WERI-Rb-1 (cell line): Measurements from ENCODE around the gene EEFSEC.

Source experiments
- DNase-seq: peaks from one replicate; pipeline ENCODE4 v3.0.0-alpha.2; 2020
- H3K27ac ChIP-seq: fragments of 250-450 bp; sonication (Bioruptor Pico); 2 replicates; pipeline ENCODE4 v1.5.1; 2020; ENCODE audit warnings: mild to moderate bottlenecking, moderate library complexity
- H3K27me3 ChIP-seq: fragments of 250-450 bp; sonication (Bioruptor Pico); 2 replicates; pipeline ENCODE4 v1.5.1; 2021; ENCODE audit warnings: mild to moderate bottlenecking, low read depth, moderate library complexity; ENCODE audit not compliant: insufficient read depth, severe bottlenecking
- H3K36me3 ChIP-seq: fragments of 250-450 bp; sonication (Bioruptor Pico); 2 replicates; pipeline ENCODE4 v1.5.1; 2020; ENCODE audit warnings: mild to moderate bottlenecking, moderate library complexity
- H3K4me3 ChIP-seq: 2 replicates; pipeline ENCODE4 v1.5.1; 2011; ENCODE audit warnings: low read depth, mild to moderate bottlenecking, control low read depth, low read length
- H3K9me3 ChIP-seq: fragments of 250-450 bp; sonication (Bioruptor Pico); 2 replicates; pipeline ENCODE4 v1.5.1; 2021; ENCODE audit warnings: mild to moderate bottlenecking, moderate library complexity; ENCODE audit not compliant: severe bottlenecking
- CTCF ChIP-seq: IDR thresholded peaks from 2 replicates; pipeline ENCODE4 v1.5.1; 2011; ENCODE audit warnings: low read depth, mild to moderate bottlenecking, control low read depth, inconsistent platforms, low read length

The EEFSEC gene

GRCh38 chr3:128296469-128297251 is 143.4 kb downstream of the EEFSEC start:
- Histone ChIP-seq H3K36me3 (no peaks in the 10 kb centered on the region), H3K9me3 (no peaks in the 10 kb centered on the region), H3K4me3 (no peak overlapping the region), H3K27ac (no peak overlapping the region), H3K27me3 (no peaks in the 10 kb centered on the region)
- DNase-seq: no peak
- TF ChIP-seq CTCF: no peak

GRCh38 chr3:128297401-128298138 is 144.3 kb downstream of the EEFSEC start:
- H3K36me3 ChIP-seq: no peaks in the 10 kb centered on the region
- no peak overlapping the region for H3K27ac ChIP-seq
- H3K4me3 ChIP-seq: no peak overlapping the region
- no peak for TF ChIP-seq CTCF
- H3K27me3 ChIP-seq: no peaks in the 10 kb centered on the region
- no peak for DNase-seq
- no peaks in the 10 kb centered on the region for H3K9me3 ChIP-seq

GRCh38 chr3:128301186-128302023 is 148.1 kb downstream of the EEFSEC start:
- no peaks in the 10 kb centered on the region for H3K27me3 ChIP-seq
- H3K9me3 ChIP-seq: no peaks in the 10 kb centered on the region
- no peak for DNase-seq
- no peaks in the 10 kb centered on the region for H3K36me3 ChIP-seq
- H3K27ac ChIP-seq: no peak overlapping the region
- H3K4me3 ChIP-seq: no peak overlapping the region
- no peak for TF ChIP-seq CTCF

- Histone ChIP-seq H3K27ac (no peak overlapping the region), H3K9me3 (no peaks in the 10 kb centered on the region), H3K36me3 (no peaks in the 10 kb centered on the region), H3K4me3 (no peak overlapping the region), H3K27me3 (no peaks in the 10 kb centered on the region)
- DNase-seq: no peak
- no peak for TF ChIP-seq CTCF
Measured at GRCh38 chr3:128306481-128306880, 153.2 kb downstream of the EEFSEC start.

- no peaks in the 10 kb centered on the region for H3K9me3 ChIP-seq
- no peak overlapping the region for H3K4me3 ChIP-seq
- peak; percentile 38 for TF ChIP-seq CTCF
- peak; percentile 22 for DNase-seq
- H3K27ac ChIP-seq: no peak overlapping the region
- H3K36me3 ChIP-seq: no peaks in the 10 kb centered on the region
- H3K27me3 ChIP-seq: no peaks in the 10 kb centered on the region
Measured at GRCh38 chr3:128307029-128307633, 153.8 kb downstream of the EEFSEC start.
